ENCODE data around the gene ALKBH5. TPM values are rescaled to one million over a fixed set of nuclear protein-coding genes. Genes with fewer than 3 reads are reported as not detected.

Gene ALKBH5
- total RNA-seq, 4 donors from 2014 or later = 73.9 to 110 (median 93.6) TPM

DNA sequence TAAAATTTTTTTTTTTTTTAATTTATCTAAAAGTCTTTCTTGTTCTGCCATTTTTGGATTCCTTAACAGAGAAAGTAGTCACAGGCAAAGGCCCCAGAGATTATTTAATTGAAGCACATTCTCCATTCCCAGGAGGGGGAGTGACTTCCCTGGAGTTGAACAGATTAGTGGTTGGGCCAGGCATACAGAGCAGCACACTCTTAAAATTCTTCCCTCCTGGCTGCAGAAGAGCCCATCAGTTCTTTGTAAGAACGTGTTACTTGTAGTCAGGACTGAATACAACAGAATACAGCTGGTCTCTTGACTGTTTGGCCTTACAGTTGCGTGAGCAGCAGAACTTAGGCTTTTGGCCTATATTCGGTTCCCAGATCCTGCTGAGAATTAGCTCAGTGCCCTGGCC is 1.8 kb downstream of the ALKBH5 start:
- Histone ChIP-seq H3K4me1 (peaks cover 0 to 73% (median 56%) of the 10 kb centered on the region in 4 donors), H3K27me3 (no peaks in the 10 kb centered on the region), H3K27ac (peak overlapping the region; percentile 45 to 100 (median 98)), H3K36me3 (no peaks in the 10 kb centered on the region), H3K9me3 (no peaks in the 10 kb centered on the region), H3K4me3 (peak overlapping the region; percentile 82 to 98 (median 90))
- no peak for TF ChIP-seq POLR2A (IDR thresholded peaks at IDR 0.05)
- TF ChIP-seq EP300 (IDR thresholded peaks at IDR 0.05) = no peak
- TF ChIP-seq, protein P1, sequence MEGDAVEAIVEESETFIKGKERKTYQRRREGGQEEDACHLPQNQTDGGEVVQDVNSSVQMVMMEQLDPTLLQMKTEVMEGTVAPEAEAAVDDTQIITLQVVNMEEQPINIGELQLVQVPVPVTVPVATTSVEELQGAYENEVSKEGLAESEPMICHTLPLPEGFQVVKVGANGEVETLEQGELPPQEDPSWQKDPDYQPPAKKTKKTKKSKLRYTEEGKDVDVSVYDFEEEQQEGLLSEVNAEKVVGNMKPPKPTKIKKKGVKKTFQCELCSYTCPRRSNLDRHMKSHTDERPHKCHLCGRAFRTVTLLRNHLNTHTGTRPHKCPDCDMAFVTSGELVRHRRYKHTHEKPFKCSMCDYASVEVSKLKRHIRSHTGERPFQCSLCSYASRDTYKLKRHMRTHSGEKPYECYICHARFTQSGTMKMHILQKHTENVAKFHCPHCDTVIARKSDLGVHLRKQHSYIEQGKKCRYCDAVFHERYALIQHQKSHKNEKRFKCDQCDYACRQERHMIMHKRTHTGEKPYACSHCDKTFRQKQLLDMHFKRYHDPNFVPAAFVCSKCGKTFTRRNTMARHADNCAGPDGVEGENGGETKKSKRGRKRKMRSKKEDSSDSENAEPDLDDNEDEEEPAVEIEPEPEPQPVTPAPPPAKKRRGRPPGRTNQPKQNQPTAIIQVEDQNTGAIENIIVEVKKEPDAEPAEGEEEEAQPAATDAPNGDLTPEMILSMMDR (IDR thresholded peaks at IDR 0.05) = no peak
- WGBS, 2 donors = 5 to 11% methylated on average over 3 of the region's 3 CpGs
- no peak for DNase-seq (ENCODE audit: low spot score in 2 of 2)

GRCh38 chr17:18185832-18186626 is 2.4 kb downstream of the ALKBH5 start:
- Histone ChIP-seq H3K36me3 (no peaks in the 10 kb centered on the region), H3K9me3 (no peaks in the 10 kb centered on the region), H3K4me1 (peaks cover 0 to 79% (median 63%) of the 10 kb centered on the region in 4 donors), H3K27ac (peak overlapping the region; percentile 45 to 100 (median 98)), H3K4me3 (peak overlapping the region; percentile 82 to 98 (median 90)), H3K27me3 (no peaks in the 10 kb centered on the region)
- TF ChIP-seq EP300 (IDR thresholded peaks at IDR 0.05) (no peak), POLR2A (IDR thresholded peaks at IDR 0.05) (no peak)
- TF ChIP-seq, protein P1 (IDR thresholded peaks at IDR 0.05) = no peak
- 39 to 44% methylated on average over 10 of the region's 10 CpGs for WGBS, 2 donors
- DNase-seq (ENCODE audit: low spot score in 2 of 2) = peak in 1 of 2 donors; percentile 31

GRCh38 chr17:18186627-18186982 is 3.0 kb downstream of the ALKBH5 start:
- TF ChIP-seq EP300 (IDR thresholded peaks at IDR 0.05) (peak in 1 of 2 donors; percentile 25), POLR2A (IDR thresholded peaks at IDR 0.05) (no peak)
- Histone ChIP-seq H3K36me3 (no peaks in the 10 kb centered on the region), H3K27me3 (no peaks in the 10 kb centered on the region), H3K9me3 (no peaks in the 10 kb centered on the region), H3K4me1 (peaks cover 0 to 79% (median 68%) of the 10 kb centered on the region in 4 donors), H3K27ac (peak overlapping the region; percentile 34 to 99 (median 72)), H3K4me3 (peak overlapping the region; percentile 82 to 98 (median 90))
- 6 to 25% methylated on average over 1 of the region's 1 CpG for WGBS, 2 donors
- peak in 1 of 2 donors; percentile 5 for DNase-seq (ENCODE audit: low spot score in 2 of 2)

- TF ChIP-seq POLR2A (IDR thresholded peaks at IDR 0.05) (no peak), EP300 (IDR thresholded peaks at IDR 0.05) (no peak)
- TF ChIP-seq, protein P1 (IDR thresholded peaks at IDR 0.05) = no peak
- H3K27me3 ChIP-seq = no peaks in the 10 kb centered on the region
- DNase-seq (ENCODE audit: low spot score in 2 of 2) = no peak
- peaks cover 0 to 79% (median 68%) of the 10 kb centered on the region in 4 donors for H3K4me1 ChIP-seq
- H3K36me3 ChIP-seq = peaks cover 0 to 5% (median 0%) of the 10 kb centered on the region in 3 donors
- peak overlapping the region; percentile 34 to 99 (median 72) for H3K27ac ChIP-seq
- H3K4me3 ChIP-seq = peak overlapping the region in 3 of 4 donors; percentile 82 to 98 (median 94)
- H3K9me3 ChIP-seq = no peaks in the 10 kb centered on the region
- 8 to 9% methylated on average over 2 of the region's 2 CpGs for WGBS, 2 donors
These were observed 3.6 kb downstream of the ALKBH5 start for GRCh38 chr17:18187226-18187625.

DNA sequence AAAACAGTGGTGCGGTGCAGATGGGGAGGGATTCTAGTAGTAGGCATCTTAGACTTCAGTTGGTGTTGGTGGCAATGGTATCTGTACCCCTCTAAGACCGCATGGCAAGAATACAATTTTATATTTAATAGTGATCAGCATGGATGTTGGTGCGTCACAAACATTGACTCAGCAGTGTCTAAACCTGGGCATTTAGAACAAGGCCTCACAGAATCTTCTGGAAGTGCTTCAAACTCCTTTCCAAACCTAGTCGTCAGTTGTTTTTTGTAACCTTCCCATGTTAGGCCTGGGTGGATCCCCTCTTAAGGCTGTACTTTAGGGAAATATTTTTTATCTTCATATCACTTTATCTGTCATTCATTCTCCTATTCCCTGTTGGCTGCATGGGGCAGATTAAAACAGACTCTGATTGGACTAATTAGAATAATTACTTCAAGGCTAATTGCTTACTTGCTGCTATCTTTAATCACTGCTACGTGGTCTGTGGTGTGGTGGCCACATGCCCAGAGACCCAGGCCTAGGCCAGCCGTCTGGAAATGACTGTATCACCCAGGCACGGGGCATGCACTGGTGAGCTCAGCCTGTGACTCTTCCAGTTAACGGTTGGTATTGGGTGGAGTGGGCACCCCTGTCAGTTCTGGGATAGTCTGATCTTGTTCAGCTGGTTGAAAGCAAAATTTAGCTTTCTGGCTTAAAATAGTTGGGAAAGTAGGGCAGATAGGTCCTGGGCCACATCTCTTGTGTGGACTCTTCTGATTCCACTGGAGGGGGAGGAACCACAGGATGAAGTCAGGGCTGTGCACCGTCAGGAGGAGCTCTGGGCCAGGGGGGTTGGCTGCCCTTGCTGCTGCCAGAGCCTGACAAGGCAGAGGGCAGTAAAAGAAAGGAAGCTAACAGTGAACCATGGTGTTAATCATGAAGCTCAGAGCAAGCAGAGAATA is 4.5 kb downstream of the ALKBH5 start:
- WGBS, 2 donors = 24 to 29% methylated on average over 9 of the region's 9 CpGs
- H3K36me3 ChIP-seq = peaks cover 0 to 9% (median 0%) of the 10 kb centered on the region in 3 donors
- H3K4me3 ChIP-seq = peak overlapping the region in 3 of 4 donors; percentile 14 to 98 (median 94)
- no peak for DNase-seq (ENCODE audit: low spot score in 2 of 2)
- no peak for TF ChIP-seq EP300 (IDR thresholded peaks at IDR 0.05)
- TF ChIP-seq, protein P1 (IDR thresholded peaks at IDR 0.05) = no peak
- no peak for TF ChIP-seq POLR2A (IDR thresholded peaks at IDR 0.05)
- peak overlapping the region in 3 of 4 donors; percentile 37 to 99 (median 98) for H3K27ac ChIP-seq
- H3K4me1 ChIP-seq = peaks cover 0 to 84% (median 67%) of the 10 kb centered on the region in 4 donors
- H3K9me3 ChIP-seq = no peaks in the 10 kb centered on the region
- H3K27me3 ChIP-seq = no peaks in the 10 kb centered on the region

Data from tibial nerve (tissue), 4 donors.